Measurements from ENCODE around the gene JPH4. TPM values are rescaled to one million over a fixed set of nuclear protein-coding genes. Genes with fewer than 3 reads are reported as not detected.

JPH4 gene
- under 1 TPM; 0.52 to 0.99 TPM for total RNA-seq

- 34 to 54% methylated on average over 18 of the region's 18 CpGs for WGBS, 2 donors
- Histone ChIP-seq H3K4me1 (peaks cover 19% of the 10 kb centered on the region), H3K9me3 (no peaks in the 10 kb centered on the region), H3K27me3 (peaks cover 0 to 28% of the 10 kb centered on the region in 2 donors), H3K36me3 (replicated peaks in 1 of 2; ENCODE audit: insufficient read depth in 1 of 2, low read depth in 2 of 2) (no peaks in the 10 kb centered on the region), H3K4me3 (no peak within 1 kb of the TSS), H3K27ac (no peak within 1 kb of the TSS)
- intact Hi-C loops (cut with DNase I), result no loop called here
- no peak for DNase-seq
- ATAC-seq, result no peak
- TF ChIP-seq, protein P1, sequence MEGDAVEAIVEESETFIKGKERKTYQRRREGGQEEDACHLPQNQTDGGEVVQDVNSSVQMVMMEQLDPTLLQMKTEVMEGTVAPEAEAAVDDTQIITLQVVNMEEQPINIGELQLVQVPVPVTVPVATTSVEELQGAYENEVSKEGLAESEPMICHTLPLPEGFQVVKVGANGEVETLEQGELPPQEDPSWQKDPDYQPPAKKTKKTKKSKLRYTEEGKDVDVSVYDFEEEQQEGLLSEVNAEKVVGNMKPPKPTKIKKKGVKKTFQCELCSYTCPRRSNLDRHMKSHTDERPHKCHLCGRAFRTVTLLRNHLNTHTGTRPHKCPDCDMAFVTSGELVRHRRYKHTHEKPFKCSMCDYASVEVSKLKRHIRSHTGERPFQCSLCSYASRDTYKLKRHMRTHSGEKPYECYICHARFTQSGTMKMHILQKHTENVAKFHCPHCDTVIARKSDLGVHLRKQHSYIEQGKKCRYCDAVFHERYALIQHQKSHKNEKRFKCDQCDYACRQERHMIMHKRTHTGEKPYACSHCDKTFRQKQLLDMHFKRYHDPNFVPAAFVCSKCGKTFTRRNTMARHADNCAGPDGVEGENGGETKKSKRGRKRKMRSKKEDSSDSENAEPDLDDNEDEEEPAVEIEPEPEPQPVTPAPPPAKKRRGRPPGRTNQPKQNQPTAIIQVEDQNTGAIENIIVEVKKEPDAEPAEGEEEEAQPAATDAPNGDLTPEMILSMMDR (IDR thresholded peaks at IDR 0.05), result no peak
- no peak for TF ChIP-seq POLR2A (IDR thresholded peaks at IDR 0.05)
Observed at GRCh38 chr14:23578560-23579310, at the start of gene JPH4. JPH4 (minus strand) TSS chr14:23578790; CDS start chr14:23577453, 1,337 bp downstream.

GRCh38 chr14:23627961-23628360 is 49.4 kb upstream of the JPH4 start:
- no peaks in the 10 kb centered on the region for H3K36me3 ChIP-seq (replicated peaks in 1 of 2; ENCODE audit: insufficient read depth in 1 of 2, low read depth in 2 of 2)
- intact Hi-C loops (cut with DNase I), result no loop called here
- no peak overlapping the region for H3K27ac ChIP-seq
- ATAC-seq (no peak), DNase-seq (no peak)
- TF ChIP-seq, protein P1 (IDR thresholded peaks at IDR 0.05), result no peak
- no peak for TF ChIP-seq POLR2A (IDR thresholded peaks at IDR 0.05)
- no peaks in the 10 kb centered on the region for H3K27me3 ChIP-seq
- H3K4me3 ChIP-seq, result no peak overlapping the region
- peaks cover 29% of the 10 kb centered on the region for H3K4me1 ChIP-seq
- no peaks in the 10 kb centered on the region for H3K9me3 ChIP-seq
- 89 to 92% methylated on average over 6 of the region's 6 CpGs for WGBS, 2 donors

DNA sequence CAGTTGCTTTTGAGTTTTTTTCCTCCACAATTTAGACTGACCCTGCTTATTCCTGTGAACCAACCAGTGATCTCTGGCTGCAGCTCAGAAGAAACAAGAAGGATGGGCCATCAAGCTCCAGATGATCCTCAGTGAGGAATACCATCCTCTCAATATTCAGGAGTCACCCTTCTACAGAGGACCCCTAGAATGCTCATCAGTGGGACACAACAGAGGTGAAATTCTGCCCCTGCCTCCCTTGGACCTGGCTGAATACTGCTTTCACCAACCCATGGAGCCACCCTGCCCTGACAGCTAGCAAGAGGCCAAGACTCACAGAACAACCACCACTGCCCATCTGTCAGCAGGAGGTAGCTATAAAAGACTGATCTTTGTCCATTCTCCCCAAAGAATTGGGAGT is 48.4 kb upstream of the JPH4 start:
- Histone ChIP-seq H3K27me3 (no peaks in the 10 kb centered on the region), H3K4me3 (no peak overlapping the region), H3K36me3 (replicated peaks in 1 of 2; ENCODE audit: insufficient read depth in 1 of 2, low read depth in 2 of 2) (no peaks in the 10 kb centered on the region), H3K27ac (no peak overlapping the region), H3K4me1 (peaks cover 29% of the 10 kb centered on the region), H3K9me3 (no peaks in the 10 kb centered on the region)
- no peak for DNase-seq
- intact Hi-C loops (cut with DNase I), result no loop called here
- TF ChIP-seq POLR2A (IDR thresholded peaks at IDR 0.05), result no peak
- ATAC-seq, result no peak

- ATAC-seq (no peak), DNase-seq (no peak)
- Histone ChIP-seq H3K4me3 (no peak overlapping the region), H3K4me1 (peaks cover 34% of the 10 kb centered on the region), H3K9me3 (no peaks in the 10 kb centered on the region), H3K27ac (no peak overlapping the region), H3K36me3 (replicated peaks in 1 of 2; ENCODE audit: insufficient read depth in 1 of 2, low read depth in 2 of 2) (no peaks in the 10 kb centered on the region), H3K27me3 (no peaks in the 10 kb centered on the region)
- WGBS, 2 donors, result 95% methylated on average over 3 of the region's 3 CpGs
- TF ChIP-seq, protein P1 (IDR thresholded peaks at IDR 0.05), result no peak
- TF ChIP-seq POLR2A (IDR thresholded peaks at IDR 0.05), result no peak
- intact Hi-C loops (cut with DNase I), result no loop called here
Observed at GRCh38 chr14:23624830-23625404, 46.3 kb upstream of the JPH4 start.

- Histone ChIP-seq H3K36me3 (replicated peaks in 1 of 2; ENCODE audit: insufficient read depth in 1 of 2, low read depth in 2 of 2) (no peaks in the 10 kb centered on the region), H3K27me3 (no peaks in the 10 kb centered on the region), H3K27ac (no peak overlapping the region), H3K4me1 (peaks cover 33% of the 10 kb centered on the region), H3K9me3 (no peaks in the 10 kb centered on the region), H3K4me3 (no peak overlapping the region)
- intact Hi-C loops (cut with DNase I), result no loop called here
- ATAC-seq, result no peak
- DNase-seq, result no peak
- TF ChIP-seq, protein P1 (IDR thresholded peaks at IDR 0.05), result no peak
- TF ChIP-seq POLR2A (IDR thresholded peaks at IDR 0.05), result no peak
Observed at GRCh38 chr14:23623962-23624361, 45.4 kb upstream of the JPH4 start.

All from body of pancreas (tissue), 4 donors.